ENCODE measurements around the gene NR2F1-AS1.
"Not testable (repeated sequence)": the region's sequence is repeated elsewhere in the genome, so short reads cannot be mapped to it uniquely, and the experiment has no call there.

The NR2F1-AS1 gene

DNA sequence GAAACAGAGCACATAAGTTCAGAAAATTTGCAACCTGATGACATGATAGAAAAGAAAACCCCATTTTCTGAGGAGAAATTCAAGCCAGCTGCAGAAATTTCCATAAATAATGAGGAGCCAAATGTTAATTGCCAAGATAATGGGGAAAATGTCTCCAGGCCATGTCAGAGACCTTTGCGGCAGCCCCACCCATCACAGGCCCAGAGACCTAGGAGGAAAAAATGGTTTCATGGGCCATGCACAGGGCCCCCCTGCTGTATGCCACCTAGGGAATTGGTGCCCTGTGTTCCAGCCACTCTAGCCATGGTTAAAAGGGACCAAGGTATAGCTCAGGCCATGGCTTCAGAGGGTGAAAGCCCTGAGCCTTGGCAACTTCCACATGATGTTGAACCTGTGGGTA lies 118.1 kb downstream of the NR2F1-AS1 start (continued):
- TF ChIP-seq, protein P1, sequence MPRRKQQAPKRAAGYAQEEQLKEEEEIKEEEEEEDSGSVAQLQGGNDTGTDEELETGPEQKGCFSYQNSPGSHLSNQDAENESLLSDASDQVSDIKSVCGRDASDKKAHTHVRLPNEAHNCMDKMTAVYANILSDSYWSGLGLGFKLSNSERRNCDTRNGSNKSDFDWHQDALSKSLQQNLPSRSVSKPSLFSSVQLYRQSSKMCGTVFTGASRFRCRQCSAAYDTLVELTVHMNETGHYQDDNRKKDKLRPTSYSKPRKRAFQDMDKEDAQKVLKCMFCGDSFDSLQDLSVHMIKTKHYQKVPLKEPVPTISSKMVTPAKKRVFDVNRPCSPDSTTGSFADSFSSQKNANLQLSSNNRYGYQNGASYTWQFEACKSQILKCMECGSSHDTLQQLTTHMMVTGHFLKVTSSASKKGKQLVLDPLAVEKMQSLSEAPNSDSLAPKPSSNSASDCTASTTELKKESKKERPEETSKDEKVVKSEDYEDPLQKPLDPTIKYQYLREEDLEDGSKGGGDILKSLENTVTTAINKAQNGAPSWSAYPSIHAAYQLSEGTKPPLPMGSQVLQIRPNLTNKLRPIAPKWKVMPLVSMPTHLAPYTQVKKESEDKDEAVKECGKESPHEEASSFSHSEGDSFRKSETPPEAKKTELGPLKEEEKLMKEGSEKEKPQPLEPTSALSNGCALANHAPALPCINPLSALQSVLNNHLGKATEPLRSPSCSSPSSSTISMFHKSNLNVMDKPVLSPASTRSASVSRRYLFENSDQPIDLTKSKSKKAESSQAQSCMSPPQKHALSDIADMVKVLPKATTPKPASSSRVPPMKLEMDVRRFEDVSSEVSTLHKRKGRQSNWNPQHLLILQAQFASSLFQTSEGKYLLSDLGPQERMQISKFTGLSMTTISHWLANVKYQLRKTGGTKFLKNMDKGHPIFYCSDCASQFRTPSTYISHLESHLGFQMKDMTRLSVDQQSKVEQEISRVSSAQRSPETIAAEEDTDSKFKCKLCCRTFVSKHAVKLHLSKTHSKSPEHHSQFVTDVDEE (CRISPR knock-in tag; IDR thresholded peaks at IDR 0.05): no peak

DNA sequence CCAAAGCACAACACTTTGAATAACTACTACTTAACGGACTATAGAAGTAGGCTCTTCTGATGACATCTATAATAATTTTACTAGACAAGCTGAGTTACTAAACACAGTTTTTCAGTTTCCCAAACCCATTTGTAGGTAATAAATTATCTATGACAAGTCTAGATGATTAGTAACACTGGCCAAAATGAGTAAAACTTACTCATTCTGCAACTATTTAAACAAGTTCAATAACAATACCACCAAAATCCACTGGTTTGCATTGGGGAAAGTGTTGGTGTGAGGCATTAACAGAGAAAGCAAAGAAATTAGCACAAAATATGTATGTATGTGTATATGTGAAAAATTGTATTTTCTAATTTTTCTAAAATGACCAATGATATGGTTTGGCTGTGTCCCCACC lies 119.3 kb downstream of the NR2F1-AS1 start:
- TF ChIP-seq ISL1 (CRISPR knock-in tag; IDR thresholded peaks at IDR 0.05): no peak
- TF ChIP-seq TOX (CRISPR knock-in tag; IDR thresholded peaks at IDR 0.05; ENCODE audit: borderline replicate concordance): no peak
- no peak for TF ChIP-seq RARB (CRISPR knock-in tag; IDR thresholded peaks at IDR 0.05)
- TF ChIP-seq ZFP3 (CRISPR knock-in tag; IDR thresholded peaks at IDR 0.05): no peak
- TF ChIP-seq TCF4 (CRISPR knock-in tag; IDR thresholded peaks at IDR 0.05; ENCODE audit: borderline replicate concordance): no peak
- TF ChIP-seq POU6F1 (CRISPR knock-in tag; IDR thresholded peaks at IDR 0.05; ENCODE audit: borderline replicate concordance, low read depth): no peak
- TF ChIP-seq CSDC2 (CRISPR knock-in tag; IDR thresholded peaks at IDR 0.05): no peak
- TF ChIP-seq ZC3H10 (CRISPR knock-in tag; IDR thresholded peaks at IDR 0.05): no peak
- no peak for TF ChIP-seq ZNF8 (CRISPR knock-in tag; IDR thresholded peaks at IDR 0.05)
- TF ChIP-seq ZFP30 (CRISPR knock-in tag; IDR thresholded peaks at IDR 0.05): no peak
- TF ChIP-seq SNAI2 (CRISPR knock-in tag; IDR thresholded peaks at IDR 0.05): no peak
- no peak for TF ChIP-seq PPARA (CRISPR knock-in tag; IDR thresholded peaks at IDR 0.05; ENCODE audit: borderline replicate concordance)
- no peak for TF ChIP-seq PATZ1 (CRISPR knock-in tag; IDR thresholded peaks at IDR 0.05; ENCODE audit: borderline replicate concordance)
- ATAC-seq: no peak

GRCh38 chr5:93460286-93460685 lies 120.7 kb downstream of the NR2F1-AS1 start:
- ATAC-seq: no peak

GRCh38 chr5:93456796-93457195 lies 124.2 kb downstream of the NR2F1-AS1 start:
- ATAC-seq: not testable (repeated sequence)

More at GRCh38 chr5:93460286-93460685, 120.7 kb downstream of the NR2F1-AS1 start:
- TF ChIP-seq, protein P1 (CRISPR knock-in tag; IDR thresholded peaks at IDR 0.05): no peak
- no peak for TF ChIP-seq CSDC2 (CRISPR knock-in tag; IDR thresholded peaks at IDR 0.05)
- TF ChIP-seq TOX (CRISPR knock-in tag; IDR thresholded peaks at IDR 0.05; ENCODE audit: borderline replicate concordance): no peak
- no peak for TF ChIP-seq OSR1 (CRISPR knock-in tag; IDR thresholded peaks at IDR 0.05)
- TF ChIP-seq ZFP3 (CRISPR knock-in tag; IDR thresholded peaks at IDR 0.05): no peak
- no peak for TF ChIP-seq SNAI2 (CRISPR knock-in tag; IDR thresholded peaks at IDR 0.05)
- TF ChIP-seq PATZ1 (CRISPR knock-in tag; IDR thresholded peaks at IDR 0.05; ENCODE audit: borderline replicate concordance): no peak
- TF ChIP-seq ZFP30 (CRISPR knock-in tag; IDR thresholded peaks at IDR 0.05): no peak
